GM21367 (cell line): ENCODE data around the gene STX18.
A peak's percentile ranks its signal among the peaks of the same experiment; 100 is the strongest.
"Not testable (repeated sequence)": the region's sequence is repeated elsewhere in the genome, so short reads cannot be mapped to it uniquely, and the experiment has no call there.

Experiments
- ATAC-seq: cut with Tn5 transposase; IDR thresholded peaks from one replicate; pipeline ENCODE4 v1.9.1; 2021; ENCODE audit not compliant: unreplicated experiment

STX18 gene

GRCh38 chr4:4555916-4556315 is 14.1 kb upstream of the STX18 start:
- no peak for ATAC-seq

- no peak for ATAC-seq
Observed at GRCh38 chr4:4554234-4554633, 12.4 kb upstream of the STX18 start.

- not testable (repeated sequence) for ATAC-seq
Observed at GRCh38 chr4:4552042-4552441, 10.2 kb upstream of the STX18 start.

GRCh38 chr4:4550161-4550560 is 8.3 kb upstream of the STX18 start:
- ATAC-seq: not testable (repeated sequence)

GRCh38 chr4:4549534-4549933 is 7.7 kb upstream of the STX18 start:
- ATAC-seq: no peak

GRCh38 chr4:4542774-4543485 is 1.1 kb upstream of the STX18 start:
- ATAC-seq: no peak

- peak; percentile 37 for ATAC-seq
Observed at GRCh38 chr4:4541040-4541631, 712 bp downstream of the STX18 start.

- ATAC-seq: no peak
Observed at GRCh38 chr4:4539481-4539880, 2.4 kb downstream of the STX18 start.

GRCh38 chr4:4535590-4535989 is 6.3 kb downstream of the STX18 start:
- no peak for ATAC-seq

GRCh38 chr4:4534515-4535145 is 7.2 kb downstream of the STX18 start:
- ATAC-seq: no peak

GRCh38 chr4:4533461-4534169 is 8.2 kb downstream of the STX18 start:
- no peak for ATAC-seq

- ATAC-seq: no peak
Observed at GRCh38 chr4:4532371-4533154, 9.3 kb downstream of the STX18 start.

- no peak for ATAC-seq
Observed at GRCh38 chr4:4529392-4529791, 12.5 kb downstream of the STX18 start.

GRCh38 chr4:4526401-4526800 is 15.4 kb downstream of the STX18 start:
- ATAC-seq: no peak

GRCh38 chr4:4524364-4524763 is 17.5 kb downstream of the STX18 start:
- ATAC-seq: peak; percentile 98

- no peak for ATAC-seq
Observed at GRCh38 chr4:4521731-4522130, 20.1 kb downstream of the STX18 start.

- ATAC-seq: no peak
Observed at GRCh38 chr4:4521136-4521535, 20.7 kb downstream of the STX18 start.

- no peak for ATAC-seq
Observed at GRCh38 chr4:4519297-4519894, 22.5 kb downstream of the STX18 start.

- ATAC-seq: no peak
Observed at GRCh38 chr4:4518747-4519146, 23.1 kb downstream of the STX18 start.

GRCh38 chr4:4514786-4515185 is 27.1 kb downstream of the STX18 start:
- no peak for ATAC-seq

GRCh38 chr4:4512282-4512681 is 29.6 kb downstream of the STX18 start:
- no peak for ATAC-seq
